Memory B cell (primary cell): Measurements from ENCODE around the gene PRKCI.
A peak's percentile ranks its signal among the peaks of the same experiment; 100 is the strongest.
"Not testable (repeated sequence)": the region's sequence is repeated elsewhere in the genome, so short reads cannot be mapped to it uniquely, and the experiment has no call there.

Experiments used
- ATAC-seq: fragments of 150-1000 bp; cut with Tn5 transposase; 2 replicates; pipeline ENCODE4 v1.10.0; 2021; ENCODE audit warnings: low read depth, mild to moderate bottlenecking, moderate library complexity
- DNase-seq, 2 donors: peaks; one replicate each; pipeline ENCODE4 v3.0.0; 2022; ENCODE audit warnings: low spot score in 2 of 2
- H3K27ac Mint-ChIP-seq: one replicate; pipeline ENCODE4 v1.8.0; 2022; ENCODE audit warnings: mild to moderate bottlenecking, moderate library complexity, mixed read lengths
- H3K27me3 Mint-ChIP-seq: one replicate; pipeline ENCODE4 v1.8.0; 2022; ENCODE audit warnings: mixed read lengths
- H3K36me3 Mint-ChIP-seq: one replicate; pipeline ENCODE4 v1.8.0; 2022; ENCODE audit warnings: mild to moderate bottlenecking, mixed read lengths
- H3K4me1 Mint-ChIP-seq: one replicate; pipeline ENCODE4 v1.8.0; 2022; ENCODE audit warnings: mixed read lengths
- H3K4me3 Mint-ChIP-seq: one replicate; pipeline ENCODE4 v1.8.0; 2022; ENCODE audit warnings: mild to moderate bottlenecking, moderate library complexity, mixed read lengths
- H3K9me3 Mint-ChIP-seq: one replicate; pipeline ENCODE4 v1.8.0; 2022; ENCODE audit warnings: mixed read lengths

Gene PRKCI

GRCh38 chr3:170244576-170244975 lies 22.4 kb downstream of the PRKCI start:
- H3K27me3 Mint-ChIP-seq = no peaks in the 10 kb centered on the region
- H3K36me3 Mint-ChIP-seq = peaks cover 15% of the 10 kb centered on the region
- no peak overlapping the region for H3K4me3 Mint-ChIP-seq
- ATAC-seq (no peak), DNase-seq (no peak)
- H3K27ac Mint-ChIP-seq = no peak overlapping the region
- no peaks in the 10 kb centered on the region for H3K9me3 Mint-ChIP-seq
- H3K4me1 Mint-ChIP-seq = peaks cover 2% of the 10 kb centered on the region

- Mint-ChIP-seq H3K9me3 (peaks cover 2% of the 10 kb centered on the region), H3K4me1 (peaks cover 2% of the 10 kb centered on the region), H3K36me3 (peaks cover 12% of the 10 kb centered on the region), H3K27ac (no peak overlapping the region), H3K27me3 (no peaks in the 10 kb centered on the region), H3K4me3 (no peak overlapping the region)
- DNase-seq (no peak), ATAC-seq (no peak)
Measured at GRCh38 chr3:170247875-170248274, 25.7 kb downstream of the PRKCI start.

GRCh38 chr3:170256597-170256996 lies 34.4 kb downstream of the PRKCI start:
- no peak for ATAC-seq
- Mint-ChIP-seq H3K36me3 (peaks cover 16% of the 10 kb centered on the region), H3K27ac (no peak overlapping the region), H3K4me3 (no peak overlapping the region), H3K4me1 (peaks cover 12% of the 10 kb centered on the region), H3K9me3 (peaks cover 11% of the 10 kb centered on the region), H3K27me3 (no peaks in the 10 kb centered on the region)
- no peak for DNase-seq

GRCh38 chr3:170257145-170257544 lies 34.9 kb downstream of the PRKCI start:
- Mint-ChIP-seq H3K9me3 (peaks cover 11% of the 10 kb centered on the region), H3K4me1 (peaks cover 12% of the 10 kb centered on the region), H3K4me3 (no peak overlapping the region)

GRCh38 chr3:170258105-170258487 lies 35.9 kb downstream of the PRKCI start:
- Mint-ChIP-seq H3K36me3 (peaks cover 14% of the 10 kb centered on the region), H3K9me3 (peaks cover 8% of the 10 kb centered on the region), H3K27ac (peak overlapping the region; percentile 53), H3K4me1 (peaks cover 12% of the 10 kb centered on the region), H3K27me3 (no peaks in the 10 kb centered on the region), H3K4me3 (no peak overlapping the region)
- DNase-seq (no peak), ATAC-seq (no peak)

More at GRCh38 chr3:170257145-170257544, 34.9 kb downstream of the PRKCI start:
- ATAC-seq = no peak
- Mint-ChIP-seq H3K27me3 (no peaks in the 10 kb centered on the region), H3K27ac (no peak overlapping the region), H3K36me3 (peaks cover 18% of the 10 kb centered on the region)
- no peak for DNase-seq

GRCh38 chr3:170259907-170260306 lies 37.7 kb downstream of the PRKCI start:
- Mint-ChIP-seq H3K4me3 (no peak overlapping the region), H3K4me1 (peaks cover 12% of the 10 kb centered on the region), H3K9me3 (peaks cover 8% of the 10 kb centered on the region), H3K36me3 (peaks cover 16% of the 10 kb centered on the region), H3K27ac (no peak overlapping the region), H3K27me3 (no peaks in the 10 kb centered on the region)
- DNase-seq = no peak
- no peak for ATAC-seq

- Mint-ChIP-seq H3K27me3 (no peaks in the 10 kb centered on the region), H3K27ac (no peak overlapping the region), H3K9me3 (no peaks in the 10 kb centered on the region), H3K4me1 (no peaks in the 10 kb centered on the region), H3K4me3 (no peak overlapping the region), H3K36me3 (peaks cover 11% of the 10 kb centered on the region)
- DNase-seq = no peak
- no peak for ATAC-seq
Measured at GRCh38 chr3:170267793-170268192, 45.6 kb downstream of the PRKCI start.

- not testable (repeated sequence) for DNase-seq, H3K27me3 Mint-ChIP-seq, ATAC-seq, H3K4me3 Mint-ChIP-seq, H3K27ac Mint-ChIP-seq, H3K36me3 Mint-ChIP-seq, H3K4me1 Mint-ChIP-seq, H3K9me3 Mint-ChIP-seq
Measured at GRCh38 chr3:170269673-170270254, 47.5 kb downstream of the PRKCI start.

- Mint-ChIP-seq H3K4me1 (no peaks in the 10 kb centered on the region), H3K27ac (no peak overlapping the region), H3K27me3 (no peaks in the 10 kb centered on the region), H3K4me3 (no peak overlapping the region), H3K36me3 (peaks cover 10% of the 10 kb centered on the region), H3K9me3 (no peaks in the 10 kb centered on the region)
- no peak for ATAC-seq
- no peak for DNase-seq
Measured at GRCh38 chr3:170270282-170270881, 48.2 kb downstream of the PRKCI start.

GRCh38 chr3:170274641-170275040 lies 52.4 kb downstream of the PRKCI start:
- H3K4me1 Mint-ChIP-seq = peaks cover 9% of the 10 kb centered on the region
- H3K36me3 Mint-ChIP-seq = peaks cover 20% of the 10 kb centered on the region
- no peak for ATAC-seq
- no peaks in the 10 kb centered on the region for H3K27me3 Mint-ChIP-seq
- H3K4me3 Mint-ChIP-seq = no peak overlapping the region
- H3K9me3 Mint-ChIP-seq = no peaks in the 10 kb centered on the region
- DNase-seq = no peak
- H3K27ac Mint-ChIP-seq = no peak overlapping the region

GRCh38 chr3:170275832-170276231 lies 53.6 kb downstream of the PRKCI start:
- Mint-ChIP-seq H3K27me3 (no peaks in the 10 kb centered on the region), H3K36me3 (peaks cover 18% of the 10 kb centered on the region), H3K4me1 (peaks cover 9% of the 10 kb centered on the region), H3K4me3 (no peak overlapping the region), H3K27ac (no peak overlapping the region), H3K9me3 (no peaks in the 10 kb centered on the region)
- DNase-seq (no peak), ATAC-seq (no peak)

- H3K27me3 Mint-ChIP-seq, H3K4me3 Mint-ChIP-seq, H3K4me1 Mint-ChIP-seq, H3K9me3 Mint-ChIP-seq, ATAC-seq, DNase-seq: not testable (repeated sequence)
- peak overlapping the region; percentile 76 for H3K27ac Mint-ChIP-seq
- H3K36me3 Mint-ChIP-seq = peaks cover 15% of the 10 kb centered on the region
Measured at GRCh38 chr3:170277311-170277710, 55.1 kb downstream of the PRKCI start.

GRCh38 chr3:170277833-170278580 lies 55.8 kb downstream of the PRKCI start:
- Mint-ChIP-seq H3K4me3 (peak overlapping the region; percentile 38), H3K9me3 (no peaks in the 10 kb centered on the region), H3K4me1 (peaks cover 9% of the 10 kb centered on the region), H3K27me3 (no peaks in the 10 kb centered on the region), H3K36me3 (peaks cover 15% of the 10 kb centered on the region), H3K27ac (peak overlapping the region; percentile 76)
- ATAC-seq = no peak
- DNase-seq = no peak

- Mint-ChIP-seq H3K4me1 (peaks cover 9% of the 10 kb centered on the region), H3K4me3 (no peak overlapping the region), H3K9me3 (no peaks in the 10 kb centered on the region), H3K27ac (no peak overlapping the region), H3K27me3 (no peaks in the 10 kb centered on the region), H3K36me3 (peaks cover 15% of the 10 kb centered on the region)
- ATAC-seq (no peak), DNase-seq (no peak)
Measured at GRCh38 chr3:170278627-170279026, 56.4 kb downstream of the PRKCI start.
